ENCODE data around the gene GABBR2. TPM values are rescaled to one million over a fixed set of nuclear protein-coding genes. Genes with fewer than 3 reads are reported as not detected.

The GABBR2 gene
- total and polyA plus RNA-seq, 9 of the 15 experiments (the other 6 are each of a cell fraction or from before 2014, with no cell fraction given): 0.15 to 1.9 (median 0.32) TPM

DNA sequence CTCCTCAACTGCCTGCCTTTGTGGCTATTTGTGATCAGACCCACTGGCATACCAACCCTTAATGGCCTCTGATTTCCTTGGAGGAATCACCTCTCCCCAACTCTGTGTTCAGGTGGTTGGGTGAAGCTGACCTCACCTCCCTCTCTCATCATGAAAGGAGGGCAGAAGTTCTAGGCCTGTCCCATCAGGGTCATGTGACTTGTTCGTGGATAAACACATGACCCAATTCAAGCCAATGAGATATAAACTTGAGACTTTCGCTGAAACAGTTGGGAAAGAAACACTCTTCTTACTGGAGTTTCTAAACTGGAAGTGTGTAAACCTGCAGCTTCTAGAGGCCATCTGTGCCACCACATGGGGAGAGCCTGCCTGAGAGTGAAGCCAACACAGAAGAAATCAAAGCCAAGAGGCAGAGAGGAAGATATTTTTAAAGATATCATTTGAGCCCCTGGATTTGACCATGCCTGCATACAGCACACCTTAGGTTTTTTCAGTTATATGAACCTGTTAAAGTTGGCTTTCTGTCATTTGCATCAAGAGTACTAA is 5.8 kb downstream of the GABBR2 start (continued):
- TF ChIP-seq, protein P1, sequence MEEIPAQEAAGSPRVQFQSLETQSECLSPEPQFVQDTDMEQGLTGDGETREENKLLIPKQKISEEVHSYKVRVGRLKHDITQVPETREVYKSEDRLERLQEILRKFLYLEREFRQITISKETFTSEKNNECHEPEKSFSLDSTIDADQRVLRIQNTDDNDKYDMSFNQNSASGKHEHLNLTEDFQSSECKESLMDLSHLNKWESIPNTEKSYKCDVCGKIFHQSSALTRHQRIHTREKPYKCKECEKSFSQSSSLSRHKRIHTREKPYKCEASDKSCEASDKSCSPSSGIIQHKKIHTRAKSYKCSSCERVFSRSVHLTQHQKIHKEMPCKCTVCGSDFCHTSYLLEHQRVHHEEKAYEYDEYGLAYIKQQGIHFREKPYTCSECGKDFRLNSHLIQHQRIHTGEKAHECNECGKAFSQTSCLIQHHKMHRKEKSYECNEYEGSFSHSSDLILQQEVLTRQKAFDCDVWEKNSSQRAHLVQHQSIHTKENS (CRISPR knock-in tag; IDR thresholded peaks at IDR 0.05): no peak
- no peak for TF ChIP-seq SAFB (IDR thresholded peaks at IDR 0.05; ENCODE audit: borderline replicate concordance, low read depth, low read length)
- TF ChIP-seq, protein P2, sequence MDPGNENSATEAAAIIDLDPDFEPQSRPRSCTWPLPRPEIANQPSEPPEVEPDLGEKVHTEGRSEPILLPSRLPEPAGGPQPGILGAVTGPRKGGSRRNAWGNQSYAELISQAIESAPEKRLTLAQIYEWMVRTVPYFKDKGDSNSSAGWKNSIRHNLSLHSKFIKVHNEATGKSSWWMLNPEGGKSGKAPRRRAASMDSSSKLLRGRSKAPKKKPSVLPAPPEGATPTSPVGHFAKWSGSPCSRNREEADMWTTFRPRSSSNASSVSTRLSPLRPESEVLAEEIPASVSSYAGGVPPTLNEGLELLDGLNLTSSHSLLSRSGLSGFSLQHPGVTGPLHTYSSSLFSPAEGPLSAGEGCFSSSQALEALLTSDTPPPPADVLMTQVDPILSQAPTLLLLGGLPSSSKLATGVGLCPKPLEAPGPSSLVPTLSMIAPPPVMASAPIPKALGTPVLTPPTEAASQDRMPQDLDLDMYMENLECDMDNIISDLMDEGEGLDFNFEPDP (CRISPR knock-in tag; IDR thresholded peaks at IDR 0.05): no peak
- no peak for TF ChIP-seq ILF3 (IDR thresholded peaks at IDR 0.05; ENCODE audit: borderline replicate concordance)
- TF ChIP-seq, protein P3, sequence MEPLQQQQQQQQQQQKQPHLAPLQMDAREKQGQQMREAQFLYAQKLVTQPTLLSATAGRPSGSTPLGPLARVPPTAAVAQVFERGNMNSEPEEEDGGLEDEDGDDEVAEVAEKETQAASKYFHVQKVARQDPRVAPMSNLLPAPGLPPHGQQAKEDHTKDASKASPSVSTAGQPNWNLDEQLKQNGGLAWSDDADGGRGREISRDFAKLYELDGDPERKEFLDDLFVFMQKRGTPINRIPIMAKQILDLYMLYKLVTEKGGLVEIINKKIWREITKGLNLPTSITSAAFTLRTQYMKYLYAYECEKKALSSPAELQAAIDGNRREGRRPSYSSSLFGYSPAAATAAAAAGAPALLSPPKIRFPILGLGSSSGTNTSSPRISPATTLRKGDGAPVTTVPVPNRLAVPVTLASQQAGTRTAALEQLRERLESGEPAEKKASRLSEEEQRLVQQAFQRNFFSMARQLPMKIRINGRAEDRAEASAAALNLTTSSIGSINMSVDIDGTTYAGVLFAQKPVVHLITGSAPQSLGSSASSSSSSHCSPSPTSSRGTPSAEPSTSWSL (CRISPR knock-in tag; IDR thresholded peaks at IDR 0.05; ENCODE audit: borderline replicate concordance): no peak
- TF ChIP-seq RBM17 (IDR thresholded peaks at IDR 0.05; ENCODE audit: borderline replicate concordance, low read depth, low read length): no peak
- TF ChIP-seq HNRNPUL1 (IDR thresholded peaks at IDR 0.05; ENCODE audit: low read length): no peak
- no peak for TF ChIP-seq ZNF133 (CRISPR knock-in tag; IDR thresholded peaks at IDR 0.05)

Measured in K562 (cell line).